HepG2 (cell line): ENCODE measurements around the gene HEXIM1. TPM values are rescaled to one million over a fixed set of nuclear protein-coding genes. Genes with fewer than 3 reads are reported as not detected.

Experiments used
- AGO2 ChIP-seq: fragments of 200-400 bp; formaldehyde crosslinking; optimal IDR thresholded peaks from 2 replicates; pipeline ENCODE3; 2017; ENCODE audit warnings: mild to moderate bottlenecking, low read depth, low read length, moderate library complexity
- ATF7 ChIP-seq, 2 experiments: fragments of 450-650 bp in 1 of 2; sonication (generic) in 1 of 2; formaldehyde crosslinking in 1 of 2; IDR thresholded peaks; 2 replicates each; pipeline versions ENCODE4 v1.4.0 to v1.6.1; 2016 to 2020; ENCODE audit warnings: antibody characterized with exemption in 1 of 2, mild to moderate bottlenecking in 1 of 2, missing genetic modification reagents in 1 of 2
- ELF1 ChIP-seq: sonication (generic); formaldehyde crosslinking; IDR thresholded peaks from 2 replicates; pipeline ENCODE4 v1.4.0; 2020; ENCODE audit warnings: missing genetic modification reagents
- ELF3 ChIP-seq: IDR thresholded peaks from 2 replicates; pipeline ENCODE4 v1.6.1; 2016; ENCODE audit warnings: missing genetic modification reagents, missing compliant biosample characterization
- FOXJ3 ChIP-seq: sonication (generic); formaldehyde crosslinking; IDR thresholded peaks from 2 replicates; pipeline ENCODE4 v1.4.0; 2020; ENCODE audit warnings: missing genetic modification reagents, mild to moderate bottlenecking, borderline replicate concordance
- HDAC1 ChIP-seq: sonication (generic); formaldehyde crosslinking; IDR thresholded peaks from 2 replicates; pipeline ENCODE4 v1.5.1; 2020; ENCODE audit warnings: mild to moderate bottlenecking, missing genetic modification reagents
- MAX ChIP-seq: IDR thresholded peaks from 2 replicates; pipeline ENCODE4 v1.6.1; 2012; ENCODE audit warnings: inconsistent platforms
- MTA1 ChIP-seq: sonication (generic); formaldehyde crosslinking; IDR thresholded peaks from 2 replicates; pipeline ENCODE4 v1.4.0; 2020; ENCODE audit warnings: missing genetic modification reagents, mild to moderate bottlenecking, borderline replicate concordance
- NFE2L1 ChIP-seq: sonication (generic); formaldehyde crosslinking; IDR thresholded peaks from 2 replicates; pipeline ENCODE4 v1.4.0; 2020; ENCODE audit warnings: missing genetic modification reagents, mild to moderate bottlenecking, borderline replicate concordance
- PLRG1 ChIP-seq: fragments of 450-650 bp; conservative IDR thresholded peaks from 2 replicates; pipeline ENCODE4 v1.6.1; 2016
- SNAI1 ChIP-seq: sonication (generic); formaldehyde crosslinking; IDR thresholded peaks from 2 replicates; pipeline ENCODE4 v1.5.0; 2020; ENCODE audit warnings: mild to moderate bottlenecking, missing genetic modification reagents, borderline replicate concordance
- SNAPC5 ChIP-seq: sonication (generic); formaldehyde crosslinking; IDR thresholded peaks from 2 replicates; pipeline ENCODE4 v1.8.1; 2023; ENCODE audit warnings: mild to moderate bottlenecking, missing genetic modification reagents, borderline replicate concordance
- SRY ChIP-seq: sonication (generic); formaldehyde crosslinking; IDR thresholded peaks from 2 replicates; pipeline ENCODE4 v1.8.0; 2022; ENCODE audit warnings: mild to moderate bottlenecking, missing genetic modification reagents
- TERF1 ChIP-seq: sonication (generic); formaldehyde crosslinking; IDR thresholded peaks from 2 replicates; pipeline ENCODE4 v1.8.0; 2022; ENCODE audit warnings: mild to moderate bottlenecking, missing genetic modification reagents, moderate library complexity
- WIZ ChIP-seq: sonication (generic); formaldehyde crosslinking; IDR thresholded peaks from 2 replicates; pipeline ENCODE4 v1.5.1; 2020; ENCODE audit warnings: mild to moderate bottlenecking, missing genetic modification reagents
- XRCC5 ChIP-seq: fragments of 200-400 bp; formaldehyde crosslinking; optimal IDR thresholded peaks from 2 replicates; pipeline ENCODE3; 2017; ENCODE audit warnings: mild to moderate bottlenecking, low read length
- ZNF18 ChIP-seq: sonication (generic); formaldehyde crosslinking; IDR thresholded peaks from 2 replicates; pipeline ENCODE4 v1.8.0; 2022; ENCODE audit warnings: mild to moderate bottlenecking, missing genetic modification reagents; ENCODE audit not compliant: insufficient replicate concordance
- ZNF264 ChIP-seq: sonication (generic); formaldehyde crosslinking; IDR thresholded peaks from 2 replicates; pipeline ENCODE4 v1.4.0; 2020; ENCODE audit warnings: missing genetic modification reagents
- ZNF280D ChIP-seq: sonication (generic); formaldehyde crosslinking; IDR thresholded peaks from 2 replicates; pipeline ENCODE4 v1.5.1; 2020; ENCODE audit warnings: mild to moderate bottlenecking, missing genetic modification reagents
- ZNF350 ChIP-seq: sonication (generic); formaldehyde crosslinking; IDR thresholded peaks from 2 replicates; pipeline ENCODE4 v1.4.0; 2020; ENCODE audit warnings: mild to moderate bottlenecking, low read depth, missing genetic modification reagents, borderline replicate concordance
- ZNF720 ChIP-seq: sonication (generic); formaldehyde crosslinking; IDR thresholded peaks from 2 replicates; pipeline ENCODE4 v1.4.0; 2020; ENCODE audit warnings: missing genetic modification reagents
- ZNF737 ChIP-seq: sonication (generic); formaldehyde crosslinking; IDR thresholded peaks from 2 replicates; pipeline ENCODE4 v1.5.0; 2020; ENCODE audit warnings: missing genetic modification reagents, mild to moderate bottlenecking, borderline replicate concordance
- ZSCAN12 ChIP-seq: sonication (generic); formaldehyde crosslinking; IDR thresholded peaks from 2 replicates; pipeline ENCODE4 v1.9.0; 2021; ENCODE audit warnings: mild to moderate bottlenecking, missing genetic modification reagents
- polyA plus RNA-seq, 8 experiments: library from polyadenylated mRNA; depleted of rRNA in 3 of 8; stranded (reverse) in 7 of 8; unstranded in 1 of 8; fragments of >200 nt; fragmentation: Illumina TruSeq in 4 of 8; extraction: Trizol in 4 of 8; gene quantifications; 2 replicates each; pipeline versions ENCODE4 v1.2.1 to v1.2.3, GENCODE V29; 2011 to 2016; ENCODE audit warnings: low read depth in 4 of 8, missing spikeins in 1 of 8, mixed read lengths in 1 of 8; ENCODE audit not compliant: insufficient read depth in 1 of 8
- total RNA-seq, 5 experiments: library from RNA; depleted of rRNA; stranded (reverse); fragments of >200 nt; fragmentation: Illumina TruSeq; extraction: Trizol; gene quantifications; 2 replicates each; pipeline ENCODE4 v1.2.3, GENCODE V29; 2016; ENCODE audit warnings: low read depth in 1 of 5

The HEXIM1 gene
- total and polyA plus RNA-seq, 2 of the 13 experiments (the other 11 are each of a cell fraction or from before 2014, with no cell fraction given): 10.5 to 16.6 TPM

- TF ChIP-seq AGO2: no peak
- TF ChIP-seq PLRG1: no peak
- no peak for TF ChIP-seq ZNF720 (CRISPR knock-in tag)
- no peak for TF ChIP-seq ATF7 (IDR thresholded peaks at IDR 0.05)
- TF ChIP-seq ATF7 (CRISPR knock-in tag; IDR thresholded peaks at IDR 0.05): no peak
- peak; percentile 83; the same call in 1 of the 2 replicates for TF ChIP-seq FOXJ3
- TF ChIP-seq SNAPC5 (CRISPR knock-in tag): no peak
- 0 out of 2 replicates have a peak, but pooled peaks have one; percentile 35 for TF ChIP-seq HDAC1 (CRISPR knock-in tag)
- no peak for TF ChIP-seq NFE2L1 (CRISPR knock-in tag)
- TF ChIP-seq ELF1: no peak
- TF ChIP-seq ZSCAN12: 0 out of 2 replicates have a peak, but pooled peaks have one; percentile 72
- TF ChIP-seq XRCC5: no peak
- no peak for TF ChIP-seq TERF1 (CRISPR knock-in tag)
- peak; percentile 86 for TF ChIP-seq ZNF264
- no peak; the same call in none of the 2 replicates for TF ChIP-seq ZNF350 (CRISPR knock-in tag)
- TF ChIP-seq ZNF737: no peak
- TF ChIP-seq ZNF280D: no peak
- no peak for TF ChIP-seq WIZ
- no peak for TF ChIP-seq MTA1
- no peak for TF ChIP-seq ZNF18 (CRISPR knock-in tag)
- 0 out of 2 replicates have a peak, but pooled peaks have one; percentile 23 for TF ChIP-seq ELF3 (CRISPR knock-in tag)
- no peak for TF ChIP-seq SRY (CRISPR knock-in tag)
- peak; percentile 32; the same call in 1 of the 2 replicates for TF ChIP-seq MAX
- no peak for TF ChIP-seq SNAI1 (CRISPR knock-in tag)
These were observed 46.1 kb upstream of the HEXIM1 start (continued) for GRCh38 chr17:45101883-45102811.
